H1 (cell line): ENCODE measurements around the gene RNF220. TPM values are rescaled to one million over a fixed set of nuclear protein-coding genes. Genes with fewer than 3 reads are reported as not detected.

Source experiments
- CTCF ChIA-PET: fragments of 300-600 bp; sonication (Branson Sonifier 250); formaldehyde crosslinking; loops from one replicate; lab custom pipeline; 2021; ENCODE audit not compliant: partially characterized antibody; lab: Charles Lee
- POLR2A ChIA-PET: fragments of 300-600 bp; sonication (Branson Sonifier 250); formaldehyde crosslinking; loops from one replicate; lab custom pipeline; 2021; ENCODE audit warnings: inconsistent platforms; ENCODE audit not compliant: partially characterized antibody; lab: Charles Lee
- DNase-seq, 2 experiments: peaks; one replicate each; pipeline versions ENCODE4 v3.0.0 to v3.0.0-alpha.2; 2010 to 2022; ENCODE audit warnings: low spot score in 2 of 2, low read depth in 1 of 2, mixed read lengths in 1 of 2
- FAIRE-seq: peaks from 2 replicates; lab custom pipeline; 2011; peaks lifted over from hg19 to GRCh38; lab: Jason Lieb, UNC
- H2AFZ ChIP-seq: 2 replicates; pipeline ENCODE4 v1.8.1; 2012; ENCODE audit warnings: low read length, inconsistent platforms
- H2AK5ac ChIP-seq: 2 replicates; pipeline ENCODE4 v1.6.1; 2013; ENCODE audit warnings: low read depth, low read length
- H2BK120ac ChIP-seq: replicated peaks from 2 replicates; pipeline ENCODE3; 2013; ENCODE audit warnings: low read depth, low read length, inconsistent platforms
- H2BK12ac ChIP-seq: 2 replicates; pipeline ENCODE4 v1.6.1; 2013; ENCODE audit warnings: low read depth, low read length
- H2BK15ac ChIP-seq: 2 replicates; pipeline ENCODE4 v1.6.1; 2013; ENCODE audit warnings: low read length
- H2BK20ac ChIP-seq: 2 replicates; pipeline ENCODE4 v1.6.1; 2013; ENCODE audit warnings: low read length
- H2BK5ac ChIP-seq: 2 replicates; pipeline ENCODE4 v1.6.1; 2013; ENCODE audit warnings: low read depth, low read length
- H3K14ac ChIP-seq: 2 replicates; pipeline ENCODE4 v1.6.1; 2013; ENCODE audit warnings: inconsistent platforms; ENCODE audit not compliant: insufficient read length
- H3K18ac ChIP-seq: 2 replicates; pipeline ENCODE4 v1.6.1; 2013; ENCODE audit warnings: low read length; ENCODE audit errors: extremely low read depth
- H3K23ac ChIP-seq: 2 replicates; pipeline ENCODE4 v1.6.1; 2013; ENCODE audit warnings: inconsistent platforms; ENCODE audit not compliant: insufficient read length
- H3K23me2 ChIP-seq: 2 replicates; pipeline ENCODE4 v1.6.1; 2013; ENCODE audit warnings: low read depth, low read length
- H3K27ac ChIP-seq: 2 replicates; pipeline ENCODE4 v1.6.1; 2011; ENCODE audit warnings: low read depth, low read length, inconsistent platforms
- H3K27me3 ChIP-seq, 4 experiments: replicated peaks in 1 of 4; 1 replicate in 1 of 4; 2 replicates in 3 of 4; pipeline versions ENCODE4 v1.6.1 to v1.8.1; 2011 to 2013; ENCODE audit warnings: low read length in 3 of 4, mild to moderate bottlenecking in 3 of 4, inconsistent platforms in 2 of 4, mixed read lengths in 2 of 4, moderate library complexity in 1 of 4; ENCODE audit not compliant: control insufficient read depth in 3 of 4, insufficient read depth in 3 of 4; ENCODE audit errors: extremely low read depth in 1 of 4
- H3K36me3 ChIP-seq, 4 experiments: 2 replicates each; pipeline versions ENCODE4 v1.6.1 to v1.8.1; 2011 to 2013; ENCODE audit warnings: mild to moderate bottlenecking in 4 of 4, low read length in 3 of 4, moderate library complexity in 2 of 4, control low read depth in 1 of 4, inconsistent platforms in 1 of 4; ENCODE audit not compliant: insufficient read depth in 4 of 4, control insufficient read depth in 2 of 4
- H3K4ac ChIP-seq: replicated peaks from 2 replicates; pipeline ENCODE3; 2013; ENCODE audit warnings: low read length, low read depth, mixed read lengths, inconsistent platforms; ENCODE audit not compliant: insufficient read length
- H3K4me1 ChIP-seq, 4 experiments: replicated peaks in 1 of 4; 1 replicate in 1 of 4; 2 replicates in 3 of 4; pipeline versions ENCODE4 v1.6.1 to v1.8.1; 2011 to 2013; ENCODE audit warnings: low read length in 3 of 4, inconsistent platforms in 2 of 4, mixed read lengths in 1 of 4; ENCODE audit not compliant: insufficient read depth in 4 of 4, control insufficient read depth in 3 of 4
- H3K4me2 ChIP-seq, 2 experiments: 2 replicates each; pipeline versions ENCODE4 v1.6.1 to v1.8.1; 2011 to 2013; ENCODE audit warnings: low read depth in 2 of 2, low read length in 2 of 2, control low read depth in 1 of 2, inconsistent platforms in 1 of 2, mild to moderate bottlenecking in 1 of 2; ENCODE audit not compliant: insufficient read depth in 1 of 2
- H3K4me3 ChIP-seq, 4 experiments: fragments of 200-600, 300-600 bp in 1 of 4; sonication (generic), shearing (Covaris generic), sonication (Bioruptor Twin) in 1 of 4; 2 replicates each; pipeline versions ENCODE4 v1.5.1 to v1.8.1; 2011 to 2016; ENCODE audit warnings: low read length in 4 of 4, low read depth in 3 of 4, control low read depth in 2 of 4, inconsistent platforms in 2 of 4, mild to moderate bottlenecking in 2 of 4, mixed read lengths in 1 of 4, moderate library complexity in 1 of 4; ENCODE audit not compliant: insufficient read depth in 2 of 4; ENCODE audit errors: extremely low read depth in 1 of 4
- H3K56ac ChIP-seq: replicated peaks from 2 replicates; pipeline ENCODE3; 2013; ENCODE audit warnings: low read depth, mild to moderate bottlenecking, mixed read lengths, low read length, inconsistent platforms; ENCODE audit not compliant: insufficient read length
- H3K79me1 ChIP-seq: 2 replicates; pipeline ENCODE4 v1.6.1; 2013; ENCODE audit warnings: low read depth, low read length, control low read depth
- H3K79me2 ChIP-seq, 2 experiments: 2 replicates each; pipeline versions ENCODE4 v1.6.1 to v1.8.1; 2012 to 2013; ENCODE audit warnings: low read length in 2 of 2, mild to moderate bottlenecking in 2 of 2, inconsistent platforms in 1 of 2; ENCODE audit not compliant: insufficient read depth in 2 of 2, control insufficient read depth in 1 of 2
- H3K9ac ChIP-seq, 4 experiments: replicated peaks in 1 of 4; 1 replicate in 1 of 4; 2 replicates in 3 of 4; pipeline versions ENCODE4 v1.6.1 to v1.8.1; 2011 to 2013; ENCODE audit warnings: low read depth in 3 of 4, low read length in 3 of 4, control low read depth in 2 of 4, mild to moderate bottlenecking in 2 of 4, moderate library complexity in 2 of 4, inconsistent platforms in 1 of 4; ENCODE audit errors: extremely low read depth in 1 of 4
- H3K9me3 ChIP-seq, 2 experiments: 2 replicates each; pipeline versions ENCODE4 v1.6.1 to v1.8.1; 2012 to 2013; ENCODE audit warnings: mild to moderate bottlenecking in 2 of 2, moderate library complexity in 2 of 2, control low read depth in 1 of 2, inconsistent platforms in 1 of 2, low read depth in 1 of 2, low read length in 1 of 2, mixed read lengths in 1 of 2; ENCODE audit not compliant: insufficient read depth in 2 of 2
- H4K20me1 ChIP-seq, 2 experiments: replicated peaks in 1 of 2; 2 replicates each; pipeline versions ENCODE3 to v1.8.1; 2011 to 2013; ENCODE audit warnings: inconsistent platforms in 2 of 2, low read length in 2 of 2, mild to moderate bottlenecking in 1 of 2; ENCODE audit not compliant: insufficient read depth in 2 of 2, control insufficient read depth in 1 of 2
- H4K5ac ChIP-seq: 2 replicates; pipeline ENCODE4 v1.6.1; 2013; ENCODE audit warnings: low read length, low read depth, mixed read lengths, inconsistent platforms; ENCODE audit not compliant: insufficient read length
- H4K8ac ChIP-seq: 2 replicates; pipeline ENCODE4 v1.8.0; 2013; ENCODE audit warnings: mild to moderate bottlenecking, moderate library complexity, low read length, inconsistent platforms; ENCODE audit not compliant: insufficient read depth; ENCODE audit errors: extremely low read depth
- H4K91ac ChIP-seq: replicated peaks from 2 replicates; pipeline ENCODE3; 2013; ENCODE audit warnings: low read length, mixed read lengths, inconsistent platforms; ENCODE audit not compliant: insufficient read length
- ASH2L ChIP-seq: fragments of 200-600, 300-600 bp; sonication (generic); IDR thresholded peaks from one replicate; pipeline ENCODE4 v1.7.1; 2017; ENCODE audit warnings: low read length
- BRCA1 ChIP-seq: IDR thresholded peaks from 2 replicates; pipeline ENCODE4 v1.6.1; 2012; ENCODE audit warnings: low read depth, low read length, improper control_type of control experiment
- CREB1 ChIP-seq: IDR thresholded peaks from 2 replicates; pipeline ENCODE4 v1.6.1; 2012; ENCODE audit warnings: inconsistent platforms
- FOSL1 ChIP-seq: IDR thresholded peaks from 2 replicates; pipeline ENCODE4 v1.6.1; 2011; ENCODE audit warnings: mild to moderate bottlenecking, low read depth, low read length, moderate library complexity; ENCODE audit not compliant: insufficient read depth
- HDAC6 ChIP-seq: IDR thresholded peaks from one replicate; pipeline ENCODE4 v1.7.1; 2012; ENCODE audit warnings: low read depth, mild to moderate bottlenecking, inconsistent platforms, low read length, moderate library complexity
- NANOG ChIP-seq: IDR thresholded peaks from 2 replicates; pipeline ENCODE4 v1.6.1; 2011; ENCODE audit warnings: low read length, low read depth, mild to moderate bottlenecking, inconsistent platforms; ENCODE audit not compliant: insufficient read depth, poor library complexity, severe bottlenecking
- PHF8 ChIP-seq: fragments of 200-600 bp; sonication (generic); conservative IDR thresholded peaks from 2 replicates; pipeline ENCODE4 v1.7.1; 2012; ENCODE audit warnings: low read depth, mild to moderate bottlenecking, inconsistent platforms, low read length, moderate library complexity
- SIX5 ChIP-seq: IDR thresholded peaks from 2 replicates; pipeline ENCODE4 v1.6.1; 2011; ENCODE audit warnings: mild to moderate bottlenecking, low read depth, low read length
- SP1 ChIP-seq: IDR thresholded peaks from 2 replicates; pipeline ENCODE4 v1.6.1; 2011; ENCODE audit warnings: low read depth, low read length
- SP4 ChIP-seq: IDR thresholded peaks from 2 replicates; pipeline ENCODE4 v1.6.1; 2012; ENCODE audit warnings: low read length, inconsistent platforms
- USF2 ChIP-seq: IDR thresholded peaks from 2 replicates; pipeline ENCODE4 v1.6.1; 2011; ENCODE audit warnings: low read length, improper control_type of control experiment
- WGBS, 2 experiments: shearing (Covaris generic) in 1 of 2; methylation state at CpG; one replicate each; pipeline versions ENCODE4 v1.1.6 to v1.1.7; 2013 to 2015; ENCODE audit warnings: low lambda C conversion rate in 2 of 2, mixed read lengths in 2 of 2, inconsistent platforms in 1 of 2, low coverage in 1 of 2, missing lambda C conversion rate in 1 of 2; ENCODE audit not compliant: insufficient replicate concordance in 2 of 2, insufficient coverage in 1 of 2, insufficient read length in 1 of 2; ENCODE audit errors: extremely low coverage in 1 of 2, missing lambda C conversion rate in 1 of 2; 5-methylcytosine and 5-hydroxymethylcytosine counted together
- polyA plus RNA-seq, 7 experiments: library from polyadenylated mRNA; depleted of rRNA in 3 of 7; stranded (reverse) in 5 of 7; unstranded in 2 of 7; fragments of >200 nt in 5 of 7; fragments of 200-250 nt in 2 of 7; gene quantifications; 1 replicate in 5 of 7; 2 replicates in 1 of 7; 4 replicates in 1 of 7; pipeline versions ENCODE4 v1.2.1 to v1.2.3, GENCODE V29; 2011 to 2013; ENCODE audit warnings: missing spikeins in 2 of 7, mixed read lengths in 2 of 7
- total RNA-seq: library from RNA; stranded (reverse); fragmentation: NEBNext Ultra II Directional; extraction: Animal tissue kit (Norgen Biotek cat#: 25700); gene quantifications from 2 replicates; pipeline ENCODE4 v1.2.1, GENCODE V29; 2021

The RNF220 gene
- total and polyA plus RNA-seq, 2 of the 8 experiments (the other 6 are each of a cell fraction or from before 2014, with no cell fraction given): 123 to 160 TPM

- no peaks in the 10 kb centered on the region for H3K27me3 ChIP-seq
- WGBS, 2 experiments: 93% methylated on average over 2 of the region's 2 CpGs; no CpG with 5 or more reads in 1 of the 2 experiments
- H2BK120ac ChIP-seq: no peak overlapping the region
- H4K5ac ChIP-seq: no peak overlapping the region
- H2BK12ac ChIP-seq: peak overlapping the region; percentile 6; the same call in 1 of the 2 replicates
- no peak for FAIRE-seq
- no peaks in the 10 kb centered on the region for H3K23me2 ChIP-seq
- H2AK5ac ChIP-seq: no peak overlapping the region
- no peak overlapping the region for H3K18ac ChIP-seq
- H4K91ac ChIP-seq: no peak overlapping the region
- H2BK15ac ChIP-seq: no peak overlapping the region
- H3K4me2 ChIP-seq: no peak overlapping the region
- H4K20me1 ChIP-seq: no peaks in the 10 kb centered on the region
- no peak overlapping the region for H3K56ac ChIP-seq
- ChIA-PET POLR2A (interaction anchor here (1.5 kb wide), 1 partner anchor 10 kb away, joined by 7 read pairs; no protein-coding TSS in a partner anchor), CTCF (interaction anchor here (1.0 kb wide), 1 partner anchor 111 kb away, joined by 4 read pairs; no protein-coding TSS in a partner anchor)
- H3K4me3 ChIP-seq: no peak overlapping the region
- TF ChIP-seq BRCA1: no peak
- TF ChIP-seq SP1: no peak
- TF ChIP-seq ASH2L: no peak
- TF ChIP-seq FOSL1: no peak
- TF ChIP-seq USF2: no peak
- TF ChIP-seq SP4: no peak
- no peak for TF ChIP-seq PHF8
- no peak for TF ChIP-seq CREB1
- no peak for TF ChIP-seq SIX5
- no peak for TF ChIP-seq HDAC6
- no peak for TF ChIP-seq NANOG
- no peak overlapping the region for H4K8ac ChIP-seq
- H3K4me1 ChIP-seq: peaks cover 0 to 13% (median 5%) of the 10 kb centered on the region in 4 experiments; a peak in 4 of 7 replicates
- H2BK20ac ChIP-seq: no peak overlapping the region
- H3K9ac ChIP-seq: no peak overlapping the region
- no peaks in the 10 kb centered on the region; a peak in 1 of 4 replicates for H3K9me3 ChIP-seq
- no peak overlapping the region for H2BK5ac ChIP-seq
- H3K27ac ChIP-seq: no peak overlapping the region
- no peak for DNase-seq
- no peak overlapping the region for H2AFZ ChIP-seq
- H3K79me2 ChIP-seq: peaks cover 0 to 22% of the 10 kb centered on the region in 2 experiments; a peak in 3 of 4 replicates
- H3K36me3 ChIP-seq: no peaks in the 10 kb centered on the region; a peak in 1 of 8 replicates
- H3K79me1 ChIP-seq: no peaks in the 10 kb centered on the region; the same call in 1 of the 2 replicates
- no peak overlapping the region for H3K14ac ChIP-seq
- H3K4ac ChIP-seq: no peak overlapping the region
- no peak overlapping the region for H3K23ac ChIP-seq
Observed at GRCh38 chr1:44431861-44432260, 26.8 kb downstream of the RNF220 start.
